ENCODE measurements around the gene ITCH. TPM values are rescaled to one million over a fixed set of nuclear protein-coding genes. Genes with fewer than 3 reads are reported as not detected.

Gene ITCH
- total RNA-seq, 1 donor: 17.0 TPM

DNA sequence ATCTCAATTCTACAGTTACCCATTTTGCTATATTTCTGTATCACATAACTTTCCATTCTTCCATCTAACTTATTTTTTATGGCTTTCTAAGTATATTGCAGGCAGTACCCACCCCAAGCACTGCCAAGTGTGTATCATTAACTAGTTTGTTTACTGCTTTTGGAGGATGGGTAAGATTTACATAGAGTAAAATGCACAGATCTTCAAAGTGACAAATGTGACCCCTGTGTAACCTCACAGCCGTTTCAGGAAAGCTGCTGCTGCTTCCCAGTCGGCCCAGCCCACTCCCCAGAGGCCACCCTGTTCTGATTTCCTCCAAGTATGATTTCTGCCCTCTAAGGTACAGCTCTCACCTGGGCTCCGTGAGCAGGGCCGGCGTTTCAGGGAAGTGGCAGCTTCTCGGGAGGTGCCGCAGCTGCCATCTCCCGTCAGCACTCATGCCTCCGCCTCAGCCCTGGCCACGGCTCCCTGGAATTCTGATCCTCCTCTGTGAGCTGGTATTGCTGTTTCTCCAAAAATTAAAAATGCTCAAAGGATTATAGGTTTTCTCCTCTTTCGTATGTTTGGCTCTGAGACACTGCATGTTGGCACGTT is 180.5 kb downstream of the ITCH start:
- DNase-seq (ENCODE audit: low read depth in 2 of 3, low spot score in 2 of 3): no peak

GRCh38 chr20:34544109-34544796 is 181.2 kb downstream of the ITCH start:
- peak in 2 of 3 donors; percentile 25 to 51 for DNase-seq (ENCODE audit: low read depth in 2 of 3, low spot score in 2 of 3)

GRCh38 chr20:34546751-34547181 is 183.7 kb downstream of the ITCH start:
- no peak for DNase-seq (ENCODE audit: low read depth in 2 of 3, low spot score in 2 of 3)

- DNase-seq (ENCODE audit: low read depth in 2 of 3, low spot score in 2 of 3): no peak
These were observed 185.0 kb downstream of the ITCH start for GRCh38 chr20:34547844-34548613.

- peak in 2 of 3 donors; percentile 67 to 80 for DNase-seq (ENCODE audit: low read depth in 2 of 3, low spot score in 2 of 3)
These were observed 186.3 kb downstream of the ITCH start for GRCh38 chr20:34549291-34549928.

DNA sequence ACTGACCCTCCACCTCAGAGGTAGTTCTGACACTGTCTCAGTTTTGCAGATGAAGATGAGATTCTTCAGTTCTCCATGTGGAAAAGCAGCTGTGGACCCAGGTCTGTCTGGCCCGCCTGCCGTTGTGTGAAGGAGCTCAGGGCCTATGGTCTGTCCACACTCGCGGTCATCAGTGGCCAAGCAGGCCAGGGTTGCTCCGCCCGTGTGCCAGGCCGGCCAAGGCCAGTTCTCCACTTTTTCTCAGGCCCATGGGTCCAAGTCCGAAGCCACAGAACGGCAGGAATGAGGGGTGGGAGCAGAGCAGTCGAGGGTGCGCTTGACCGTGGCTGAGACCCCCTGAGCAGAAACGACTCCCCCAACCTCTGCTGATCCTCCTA is 186.8 kb downstream of the ITCH start:
- no peak for DNase-seq (ENCODE audit: low read depth in 2 of 3, low spot score in 2 of 3)

GRCh38 chr20:34552569-34552968 is 189.5 kb downstream of the ITCH start:
- DNase-seq (ENCODE audit: low read depth in 2 of 3, low spot score in 2 of 3): no peak

DNA sequence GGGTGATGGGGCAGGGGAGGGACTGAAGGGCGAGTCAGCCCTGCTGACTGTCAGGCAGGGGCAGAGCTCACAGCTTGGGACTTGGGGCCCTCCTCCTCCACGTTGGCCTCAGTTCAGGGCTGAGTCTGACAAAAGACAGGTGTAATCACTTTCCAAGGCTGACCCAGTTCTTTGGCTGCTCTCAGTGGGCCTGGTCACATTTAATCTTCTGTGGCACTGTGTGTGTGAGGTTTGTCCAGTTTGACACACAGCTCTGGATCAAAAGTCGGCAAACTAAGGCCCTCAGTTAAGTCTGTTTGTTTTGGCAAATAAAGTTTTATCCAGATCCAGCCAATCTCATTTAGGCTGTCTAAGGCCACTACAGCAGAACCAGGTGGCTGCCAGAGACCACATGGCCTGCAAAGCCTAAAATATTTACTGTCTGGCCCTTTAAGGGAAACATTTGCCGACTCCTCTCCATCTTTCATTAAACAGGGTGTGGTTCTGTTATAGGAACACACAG is 190.3 kb downstream of the ITCH start:
- DNase-seq (ENCODE audit: low read depth in 2 of 3, low spot score in 2 of 3): no peak

DNA sequence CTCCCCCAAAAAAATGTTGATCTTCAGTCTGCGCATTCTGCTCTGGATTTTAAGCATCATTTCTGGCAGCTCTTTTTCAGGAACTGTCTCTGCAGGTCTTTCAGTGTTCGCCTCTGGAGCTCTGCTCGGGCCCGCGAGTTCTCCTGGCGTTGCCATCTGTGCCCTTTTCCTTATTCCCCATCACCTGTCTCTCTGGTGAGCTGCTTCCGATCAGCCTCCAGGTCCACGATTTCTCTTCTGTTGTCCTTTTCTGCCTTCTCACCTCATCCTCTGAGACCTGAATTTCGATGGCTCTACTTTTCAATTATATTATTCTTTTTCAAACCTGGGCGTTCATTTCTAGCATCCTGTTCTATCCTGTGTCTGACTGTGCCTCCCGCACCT is 194.9 kb downstream of the ITCH start:
- no peak for DNase-seq (ENCODE audit: low read depth in 2 of 3, low spot score in 2 of 3)

DNA sequence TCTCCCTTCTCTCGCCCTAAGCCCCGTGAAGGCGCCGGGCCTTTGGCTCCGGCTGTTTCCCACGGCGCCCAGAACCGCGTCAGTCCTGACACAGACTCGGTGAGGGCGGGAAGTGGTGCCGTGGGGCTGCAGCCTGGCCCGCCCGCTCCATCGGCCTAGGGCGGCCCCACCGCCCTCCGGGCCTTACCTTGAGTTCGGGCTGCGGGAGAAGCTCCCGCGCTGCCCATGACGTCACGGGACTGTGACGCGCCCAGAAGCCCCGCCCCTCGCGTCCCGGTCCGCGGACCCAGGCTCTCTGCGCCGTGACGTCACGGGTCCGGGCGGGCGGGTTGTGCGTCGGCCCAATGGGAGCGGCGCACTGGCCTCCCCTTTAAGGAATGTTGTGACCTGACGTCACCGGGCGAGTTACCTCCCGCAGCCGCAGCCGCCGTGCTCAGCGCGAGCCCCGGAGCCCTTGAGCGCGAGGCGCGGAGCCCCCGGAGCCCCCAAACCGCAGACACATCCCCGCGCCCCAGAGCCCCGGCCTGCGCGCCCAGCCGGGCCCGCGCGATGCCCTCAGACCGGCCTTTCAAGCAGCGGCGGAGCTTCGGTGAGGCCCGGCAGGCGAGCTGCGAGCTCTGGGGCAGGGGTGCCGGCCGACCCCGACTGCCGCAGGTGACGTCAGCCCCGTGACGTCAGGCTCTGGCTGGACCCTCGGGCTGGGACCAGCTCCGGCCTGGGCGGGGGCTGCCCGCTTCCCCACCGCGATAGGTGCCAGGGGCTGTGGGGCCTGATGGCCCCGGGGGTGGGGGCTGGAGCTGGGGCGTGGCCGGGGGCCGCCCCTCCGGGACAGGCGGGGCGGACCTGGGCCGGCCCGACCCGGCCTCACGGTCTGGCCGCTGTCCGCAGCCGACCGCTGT is 195.5 kb downstream of the ITCH start, which contains the start of gene MAP1LC3A:
TSS of gene MAP1LC3A (plus strand) at position 399 of the 899 bp plus-strand sequence. CDS start at position 550, 151 bp downstream.
- DNase-seq (ENCODE audit: low read depth in 2 of 3, low spot score in 2 of 3): peak; percentile 96 to 98 (median 97)

DNA sequence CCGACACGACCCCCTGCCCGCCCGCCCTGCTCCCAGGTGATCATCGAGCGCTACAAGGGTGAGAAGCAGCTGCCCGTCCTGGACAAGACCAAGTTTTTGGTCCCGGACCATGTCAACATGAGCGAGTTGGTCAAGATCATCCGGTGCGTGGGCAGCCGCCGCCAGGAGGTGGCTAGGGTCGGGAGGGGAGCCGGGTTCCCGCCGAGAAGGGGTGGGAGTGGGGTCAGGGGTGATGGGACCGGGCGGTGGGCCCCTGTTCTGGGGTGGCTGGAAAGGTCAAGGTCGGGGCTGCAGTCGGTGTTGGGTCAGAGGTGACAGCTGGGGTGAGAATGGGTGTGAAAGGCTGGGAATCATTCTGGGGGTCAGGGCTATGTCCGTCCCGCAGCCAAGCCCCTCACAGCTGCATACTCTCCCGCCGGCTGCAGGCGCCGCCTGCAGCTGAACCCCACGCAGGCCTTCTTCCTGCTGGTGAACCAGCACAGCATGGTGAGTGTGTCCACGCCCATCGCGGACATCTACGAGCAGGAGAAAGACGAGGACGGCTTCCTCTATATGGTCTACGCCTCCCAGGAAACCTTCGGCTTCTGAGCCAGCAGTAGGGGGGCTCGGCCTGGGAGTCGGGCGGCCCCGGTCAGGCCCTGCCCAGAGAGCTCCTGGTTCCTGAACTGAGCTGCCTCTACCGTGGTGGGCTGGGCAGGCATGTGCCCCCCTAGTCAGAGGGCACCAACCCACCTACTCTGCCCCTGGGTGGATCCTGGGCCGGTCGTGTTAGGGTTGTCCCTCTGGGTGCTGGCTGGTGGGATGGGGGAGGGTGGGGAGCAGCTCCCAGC is 196.5 kb downstream of the ITCH start:
- DNase-seq (ENCODE audit: low read depth in 2 of 3, low spot score in 2 of 3): no peak

GRCh38 chr20:34560141-34560523 is 197.1 kb downstream of the ITCH start:
- DNase-seq (ENCODE audit: low read depth in 2 of 3, low spot score in 2 of 3): no peak

DNA sequence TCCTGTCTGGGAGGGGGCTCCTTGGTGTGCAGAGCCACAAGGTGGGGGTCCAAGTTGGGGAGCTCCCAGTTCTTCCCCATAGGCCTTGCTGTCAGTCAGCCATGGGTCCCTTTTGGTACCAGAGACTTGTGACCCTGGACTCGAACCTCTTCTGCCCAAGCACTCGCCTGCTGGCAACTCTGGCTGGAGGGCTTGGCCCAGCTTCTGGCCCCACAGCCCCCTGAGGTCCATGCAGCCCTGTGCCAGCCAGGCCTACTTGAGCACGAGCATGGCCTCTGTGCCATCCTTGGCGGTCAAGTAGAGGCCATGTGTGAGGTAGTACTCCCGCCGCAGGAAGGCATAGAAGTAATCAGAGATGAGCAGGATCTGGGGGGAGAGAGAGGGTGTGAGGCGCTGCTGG is 197.5 kb downstream of the ITCH start:
- DNase-seq (ENCODE audit: low read depth in 2 of 3, low spot score in 2 of 3): no peak

Small RNA genes lying within 50 kb of the gene (small RNA-seq; reads per million reads assigned to genes)
- gene AL356299.1 (not detected), gene MIR644A (not detected), gene RF00019 (not detected)

Other genes with a start within 250 kb of the ITCH start
- gene ASIP, start 121.8 kb upstream of the ITCH start, total RNA-seq: not detected
- gene AHCY, start 59.9 kb upstream of the ITCH start, total RNA-seq: 235 TPM
- 46.0 TPM for gene DYNLRB1, start 153.1 kb downstream of the ITCH start, total RNA-seq
- 5.1 TPM for gene MAP1LC3A, start 195.4 kb downstream of the ITCH start, total RNA-seq